ENCODE data around the gene MEGF8.

- TF ChIP-seq RARB (CRISPR knock-in tag; IDR thresholded peaks at IDR 0.05): no peak
- TF ChIP-seq CSRNP3 (CRISPR knock-in tag; IDR thresholded peaks at IDR 0.05): no peak
- TF ChIP-seq OSR1 (CRISPR knock-in tag; IDR thresholded peaks at IDR 0.05): no peak
- TF ChIP-seq ZFP3 (CRISPR knock-in tag; IDR thresholded peaks at IDR 0.05): no peak
- no peak for TF ChIP-seq BACH2 (CRISPR knock-in tag; IDR thresholded peaks at IDR 0.05; ENCODE audit: borderline replicate concordance)
- no peak for TF ChIP-seq ZFP30 (CRISPR knock-in tag; IDR thresholded peaks at IDR 0.05)
- no peak for TF ChIP-seq PATZ1 (CRISPR knock-in tag; IDR thresholded peaks at IDR 0.05; ENCODE audit: borderline replicate concordance)
- TF ChIP-seq ZC3H10 (CRISPR knock-in tag; IDR thresholded peaks at IDR 0.05): no peak
- TF ChIP-seq, protein P1, sequence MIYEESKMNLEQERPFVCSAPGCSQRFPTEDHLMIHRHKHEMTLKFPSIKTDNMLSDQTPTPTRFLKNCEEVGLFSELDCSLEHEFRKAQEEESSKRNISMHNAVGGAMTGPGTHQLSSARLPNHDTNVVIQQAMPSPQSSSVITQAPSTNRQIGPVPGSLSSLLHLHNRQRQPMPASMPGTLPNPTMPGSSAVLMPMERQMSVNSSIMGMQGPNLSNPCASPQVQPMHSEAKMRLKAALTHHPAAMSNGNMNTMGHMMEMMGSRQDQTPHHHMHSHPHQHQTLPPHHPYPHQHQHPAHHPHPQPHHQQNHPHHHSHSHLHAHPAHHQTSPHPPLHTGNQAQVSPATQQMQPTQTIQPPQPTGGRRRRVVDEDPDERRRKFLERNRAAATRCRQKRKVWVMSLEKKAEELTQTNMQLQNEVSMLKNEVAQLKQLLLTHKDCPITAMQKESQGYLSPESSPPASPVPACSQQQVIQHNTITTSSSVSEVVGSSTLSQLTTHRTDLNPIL (CRISPR knock-in tag; IDR thresholded peaks at IDR 0.05; ENCODE audit: low read depth): no peak
- no peak for TF ChIP-seq PPARA (CRISPR knock-in tag; IDR thresholded peaks at IDR 0.05; ENCODE audit: borderline replicate concordance)
Measured at GRCh38 chr19:42406111-42406510, 80.7 kb downstream of the MEGF8 start.

Data from SK-N-SH treated with all-trans-retinoic acid at 6 μM for 48 hours (cell line).